Limb (tissue), 2 donors: Measurements from ENCODE around the gene ARID1A.
"Not testable (repeated sequence)": the region's sequence is repeated elsewhere in the genome, so short reads cannot be mapped to it uniquely, and the experiment has no call there.

Experiments used
- DNase-seq, 2 donors: peaks; one replicate each; pipeline ENCODE4 v3.0.0-alpha.2; 2016; ENCODE audit errors: extremely low spot score in 2 of 2

ARID1A gene

GRCh38 chr1:26787381-26787705 is 91.5 kb downstream of the ARID1A start:
- no peak for DNase-seq

- DNase-seq, result peak; percentile 91 to 96
These were observed 92.1 kb downstream of the ARID1A start, which contains the start of gene PIGV for GRCh38 chr1:26787706-26788514. Gene PIGV (plus strand): TSS chr1:26787950. CDS start chr1:26790816, 2,866 bp downstream.

GRCh38 chr1:26788515-26788785 is 92.6 kb downstream of the ARID1A start:
- no peak for DNase-seq

- peak; percentile 87 to 91 for DNase-seq
These were observed 93.2 kb downstream of the ARID1A start for GRCh38 chr1:26788836-26789611.

GRCh38 chr1:26789612-26789865 is 93.7 kb downstream of the ARID1A start:
- DNase-seq, result no peak

GRCh38 chr1:26789931-26790330 is 94.1 kb downstream of the ARID1A start:
- DNase-seq, result no peak

- DNase-seq, result no peak
These were observed 94.7 kb downstream of the ARID1A start for GRCh38 chr1:26790551-26790953.

GRCh38 chr1:26791148-26791547 is 95.3 kb downstream of the ARID1A start:
- DNase-seq, result no peak

- no peak for DNase-seq
These were observed 95.8 kb downstream of the ARID1A start for GRCh38 chr1:26791626-26792025.

GRCh38 chr1:26792924-26793323 is 97.1 kb downstream of the ARID1A start:
- DNase-seq, result no peak

- no peak for DNase-seq
These were observed 98.6 kb downstream of the ARID1A start for GRCh38 chr1:26794391-26794790.

- no peak for DNase-seq
These were observed 101.8 kb downstream of the ARID1A start for GRCh38 chr1:26797627-26798026.

- DNase-seq, result peak; percentile 50 to 81
These were observed 103.8 kb downstream of the ARID1A start for GRCh38 chr1:26799479-26800142.

- not testable (repeated sequence) for DNase-seq
These were observed 108.1 kb downstream of the ARID1A start for GRCh38 chr1:26803932-26804331.

GRCh38 chr1:26810105-26810504 is 114.3 kb downstream of the ARID1A start:
- DNase-seq, result peak; percentile 56 to 65

GRCh38 chr1:26811057-26811456 is 115.2 kb downstream of the ARID1A start:
- DNase-seq, result no peak

- no peak for DNase-seq
These were observed 115.9 kb downstream of the ARID1A start for GRCh38 chr1:26811708-26812107.

- no peak for DNase-seq
These were observed 118.6 kb downstream of the ARID1A start for GRCh38 chr1:26814377-26814776.

GRCh38 chr1:26814893-26815292 is 119.1 kb downstream of the ARID1A start:
- no peak for DNase-seq

- no peak for DNase-seq
These were observed 125.0 kb downstream of the ARID1A start for GRCh38 chr1:26820784-26821269.

- DNase-seq, result no peak
These were observed 127.1 kb downstream of the ARID1A start for GRCh38 chr1:26822737-26823395.

GRCh38 chr1:26824731-26825130 is 128.9 kb downstream of the ARID1A start:
- no peak for DNase-seq
